NT2/D1 (cell line): Measurements from ENCODE around the gene SLC8A1.

Experiments
- DNase-seq: peaks from one replicate; pipeline ENCODE4 v3.0.0-alpha.2; 2011; ENCODE audit warnings: low read depth, low spot score
- H3K27me3 ChIP-seq: 2 replicates; pipeline ENCODE4 v1.6.0; 2011; ENCODE audit warnings: mild to moderate bottlenecking; ENCODE audit not compliant: insufficient read length, insufficient read depth
- H3K36me3 ChIP-seq: 2 replicates; pipeline ENCODE4 v1.6.1; 2011; ENCODE audit warnings: mild to moderate bottlenecking, low read length, mixed read lengths; ENCODE audit not compliant: insufficient read depth, insufficient read length
- H3K4me1 ChIP-seq: 2 replicates; pipeline ENCODE4 v1.5.1; 2011; ENCODE audit not compliant: insufficient read depth, insufficient read length
- H3K4me3 ChIP-seq: 2 replicates; pipeline ENCODE4 v1.5.1; 2011; ENCODE audit warnings: low read depth; ENCODE audit not compliant: insufficient read length
- H3K9ac ChIP-seq: 2 replicates; pipeline ENCODE4 v1.6.0; 2011; ENCODE audit warnings: low read depth; ENCODE audit not compliant: insufficient read length
- H3K9me3 ChIP-seq: 2 replicates; pipeline ENCODE4 v1.5.1; 2011; ENCODE audit warnings: mild to moderate bottlenecking, low read length; ENCODE audit not compliant: insufficient read depth
- SUZ12 ChIP-seq: IDR thresholded peaks from 2 replicates; pipeline ENCODE4 v1.6.1; 2011; ENCODE audit not compliant: insufficient read length, insufficient read depth; ENCODE audit errors: extremely low read depth
- YY1 ChIP-seq: IDR thresholded peaks from 2 replicates; pipeline ENCODE4 v1.6.1; 2011; ENCODE audit not compliant: insufficient read length, insufficient read depth
- ZNF274 ChIP-seq: IDR thresholded peaks from 2 replicates; pipeline ENCODE4 v1.6.1; 2011; ENCODE audit warnings: mild to moderate bottlenecking, low read depth, low read length

Gene SLC8A1

DNA sequence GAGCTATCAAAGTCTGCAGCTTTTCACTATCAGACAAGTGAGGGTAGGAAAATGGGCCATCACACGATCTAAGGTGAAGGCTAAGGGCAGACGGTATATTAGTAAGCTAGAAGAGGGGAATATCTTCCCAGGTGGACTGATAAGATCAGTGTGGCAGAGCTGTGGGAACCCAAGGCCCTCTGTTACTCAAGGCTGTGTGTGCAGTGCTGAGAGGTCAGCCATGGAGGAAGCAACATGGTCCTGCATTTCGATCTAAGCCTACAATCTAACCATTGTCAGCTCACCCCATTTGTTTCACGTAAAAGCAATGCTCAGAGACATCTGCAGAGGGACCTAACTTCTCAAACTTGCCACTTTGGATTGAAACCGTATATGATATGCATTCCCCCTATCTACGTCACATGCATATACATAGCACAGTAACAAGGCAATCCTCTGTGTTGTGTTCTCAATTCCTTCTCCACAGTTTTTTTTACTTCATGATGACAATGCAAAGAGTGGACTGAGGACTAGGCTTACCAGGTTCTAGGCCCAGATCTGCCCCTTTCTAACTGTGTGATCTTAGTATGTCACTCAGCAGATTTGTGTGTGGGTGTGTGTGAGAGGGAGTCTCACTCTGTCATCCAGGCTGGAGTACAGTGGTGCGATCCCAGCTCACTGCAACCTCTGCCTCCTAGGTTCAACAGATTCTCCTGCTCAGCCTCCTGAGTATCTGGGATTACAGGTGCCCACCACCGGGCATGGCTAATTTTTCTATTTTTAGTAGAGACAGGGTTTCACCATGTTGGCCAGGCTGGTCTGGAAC, 45.2 kb downstream of the SLC8A1 start:
- H3K27me3 ChIP-seq, result no peaks in the 10 kb centered on the region
- H3K9ac ChIP-seq, result no peak overlapping the region
- no peak overlapping the region for H3K4me3 ChIP-seq
- no peak for TF ChIP-seq ZNF274
- TF ChIP-seq SUZ12, result no peak
- no peak for TF ChIP-seq YY1
- no peaks in the 10 kb centered on the region for H3K36me3 ChIP-seq
- H3K9me3 ChIP-seq, result no peaks in the 10 kb centered on the region
- H3K4me1 ChIP-seq, result no peaks in the 10 kb centered on the region
- no peak for DNase-seq

DNA sequence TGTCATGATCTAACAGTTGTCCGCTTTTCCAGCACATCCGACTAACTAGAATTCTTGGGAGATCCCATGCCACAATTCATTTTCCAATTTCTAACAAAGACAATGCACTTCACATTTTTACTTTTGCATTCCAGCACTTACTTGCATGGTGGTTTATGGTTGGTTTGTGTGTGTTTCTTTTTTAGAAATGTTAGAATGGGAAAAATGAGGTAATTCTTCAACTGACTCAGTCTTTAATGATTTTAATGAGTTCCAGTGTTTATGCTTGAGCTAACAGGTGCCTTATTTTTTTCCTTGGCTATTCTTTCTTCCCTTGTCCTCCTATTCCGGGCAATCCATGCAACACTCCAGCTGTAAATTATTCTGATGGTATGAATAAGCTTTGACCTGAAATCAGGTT, 46.4 kb downstream of the SLC8A1 start:
- no peak overlapping the region for H3K9ac ChIP-seq
- H3K4me1 ChIP-seq, result no peaks in the 10 kb centered on the region
- H3K9me3 ChIP-seq, result no peaks in the 10 kb centered on the region
- H3K27me3 ChIP-seq, result no peaks in the 10 kb centered on the region
- no peaks in the 10 kb centered on the region for H3K36me3 ChIP-seq
- TF ChIP-seq SUZ12 (no peak), YY1 (no peak)
- no peak for DNase-seq
- no peak overlapping the region for H3K4me3 ChIP-seq

DNA sequence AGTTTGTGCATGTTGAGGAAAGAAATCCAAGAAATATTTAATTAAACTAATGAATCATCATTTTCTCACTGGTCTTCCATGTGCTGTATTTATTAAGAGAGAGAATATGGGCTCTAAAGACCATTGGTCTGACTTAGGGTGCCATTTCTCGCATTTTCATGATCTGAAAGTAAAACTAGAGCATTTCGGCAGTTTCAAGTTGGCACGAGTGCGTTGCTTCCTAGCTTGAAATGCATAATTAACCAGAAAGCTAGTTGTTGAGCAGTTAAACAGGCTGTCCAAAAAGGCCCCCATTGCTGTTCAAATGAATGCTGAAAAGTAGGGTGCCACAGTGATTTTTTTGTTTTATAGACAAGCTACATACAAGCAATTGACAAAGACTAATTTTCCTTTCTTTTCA, 47.4 kb downstream of the SLC8A1 start:
- DNase-seq, result no peak
- no peak for TF ChIP-seq YY1
- TF ChIP-seq ZNF274, result no peak
- TF ChIP-seq SUZ12, result no peak
- Histone ChIP-seq H3K9me3 (no peaks in the 10 kb centered on the region), H3K27me3 (no peaks in the 10 kb centered on the region), H3K9ac (no peak overlapping the region), H3K4me3 (no peak overlapping the region), H3K36me3 (no peaks in the 10 kb centered on the region), H3K4me1 (no peaks in the 10 kb centered on the region)

DNA sequence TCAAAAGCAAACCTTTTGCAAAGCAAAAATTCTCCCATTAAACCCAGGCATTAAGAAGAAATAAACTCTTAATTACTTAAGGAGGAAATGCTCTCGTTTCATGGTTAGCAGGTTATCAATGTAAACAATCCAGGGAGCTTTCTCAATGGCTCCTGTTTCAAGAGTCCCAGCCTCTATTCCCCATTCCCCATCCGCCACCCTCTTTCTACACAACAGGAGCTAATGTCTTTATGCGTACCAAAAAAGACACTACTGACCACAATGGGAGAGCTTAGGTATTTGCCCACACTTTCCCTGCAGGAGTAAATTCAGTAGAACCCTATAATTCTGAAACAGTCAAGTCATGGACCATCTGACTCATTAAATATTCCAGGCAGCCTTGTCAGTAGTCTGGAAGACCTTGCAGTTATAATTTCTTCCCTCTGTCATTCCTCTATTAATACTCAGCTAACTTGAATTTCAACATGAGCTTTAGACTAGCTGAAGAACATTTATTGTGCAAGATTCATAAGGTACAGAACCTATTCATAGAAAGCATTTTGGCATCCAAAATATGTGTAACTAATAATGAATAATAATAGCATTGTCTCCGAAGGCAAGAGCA, 48.6 kb downstream of the SLC8A1 start:
- TF ChIP-seq ZNF274, result no peak
- TF ChIP-seq SUZ12, result no peak
- no peak for TF ChIP-seq YY1
- Histone ChIP-seq H3K9ac (no peak overlapping the region), H3K4me3 (no peak overlapping the region), H3K27me3 (no peaks in the 10 kb centered on the region), H3K9me3 (no peaks in the 10 kb centered on the region), H3K4me1 (no peaks in the 10 kb centered on the region), H3K36me3 (no peaks in the 10 kb centered on the region)
- no peak for DNase-seq

DNA sequence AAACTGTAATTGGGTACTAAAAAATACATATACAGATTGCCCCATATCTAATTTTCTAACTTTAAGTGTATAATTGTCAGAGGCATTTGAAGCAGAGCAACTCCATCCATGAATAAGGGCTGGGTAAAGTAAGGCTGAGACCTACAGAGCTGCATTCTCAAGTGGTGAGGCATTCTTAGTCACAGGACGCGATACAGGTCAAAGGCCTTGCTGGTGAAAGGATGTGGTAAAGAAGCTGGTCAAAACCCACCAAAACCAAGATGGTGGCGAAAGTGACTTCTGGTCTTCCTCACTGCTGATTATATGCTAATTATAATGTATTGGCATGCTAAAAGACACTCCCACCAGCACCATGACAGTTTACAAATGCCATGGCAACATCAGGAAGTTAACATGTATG, 50.0 kb downstream of the SLC8A1 start:
- no peak for DNase-seq
- Histone ChIP-seq H3K4me1 (no peaks in the 10 kb centered on the region), H3K27me3 (no peaks in the 10 kb centered on the region), H3K9me3 (no peaks in the 10 kb centered on the region), H3K9ac (no peak overlapping the region), H3K4me3 (no peak overlapping the region), H3K36me3 (no peaks in the 10 kb centered on the region)
- TF ChIP-seq ZNF274, result no peak
- TF ChIP-seq SUZ12, result no peak
- TF ChIP-seq YY1, result no peak

DNA sequence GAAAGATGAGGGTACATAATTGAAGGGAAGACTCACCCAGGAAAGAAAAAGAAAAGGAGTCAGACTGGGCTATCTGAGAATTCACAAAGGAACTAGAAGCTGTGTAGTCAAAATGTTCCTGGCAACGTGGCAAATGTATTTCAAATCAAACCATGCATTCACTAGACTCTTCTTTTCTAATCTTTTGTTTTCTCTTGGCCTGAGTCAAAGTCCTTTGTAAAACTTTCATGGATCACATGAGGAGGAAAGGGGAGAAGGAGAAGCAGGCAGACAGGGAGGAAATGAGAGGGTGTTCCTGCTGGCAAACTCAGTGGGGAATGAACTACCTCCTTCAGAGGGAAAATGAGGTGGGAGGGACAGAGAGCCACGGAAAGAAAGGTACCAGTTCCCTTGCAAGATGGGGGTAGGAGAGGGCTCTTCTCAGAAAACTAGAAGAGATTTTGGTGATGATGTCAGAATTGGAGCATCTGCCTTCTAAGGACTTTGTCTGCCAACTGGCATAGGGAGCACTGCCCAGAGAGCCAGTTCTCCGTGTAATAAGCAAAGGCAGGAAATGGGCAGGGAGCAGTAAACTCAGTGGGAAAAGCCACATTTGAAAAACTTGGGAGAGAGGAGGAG, 51.4 kb downstream of the SLC8A1 start:
- Histone ChIP-seq H3K9ac (no peak overlapping the region), H3K36me3 (no peaks in the 10 kb centered on the region), H3K4me1 (no peaks in the 10 kb centered on the region), H3K27me3 (no peaks in the 10 kb centered on the region), H3K9me3 (no peaks in the 10 kb centered on the region), H3K4me3 (no peak overlapping the region)
- no peak for TF ChIP-seq YY1
- no peak for TF ChIP-seq ZNF274
- no peak for TF ChIP-seq SUZ12
- DNase-seq, result no peak

DNA sequence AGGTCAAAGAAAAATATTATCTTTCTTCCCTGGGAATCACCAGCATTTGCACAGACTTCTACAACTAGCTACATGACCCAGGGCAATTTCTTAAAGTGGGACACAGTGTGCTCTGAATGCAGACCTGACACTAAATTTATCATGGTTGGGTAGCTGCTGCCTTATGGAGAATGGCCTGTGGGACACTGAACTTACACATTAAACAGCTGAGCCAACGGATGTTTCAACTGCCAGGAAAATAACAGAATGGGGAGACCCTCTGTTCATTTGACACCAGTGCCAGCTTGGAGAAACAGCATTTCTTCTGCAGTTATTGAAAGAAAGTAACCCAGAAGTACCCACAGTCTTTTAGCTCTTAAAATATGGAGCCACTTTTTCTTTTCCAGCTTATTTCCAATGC, 54.1 kb downstream of the SLC8A1 start:
- H3K27me3 ChIP-seq, result no peaks in the 10 kb centered on the region
- no peaks in the 10 kb centered on the region for H3K36me3 ChIP-seq
- H3K4me3 ChIP-seq, result no peak overlapping the region
- H3K9me3 ChIP-seq, result no peaks in the 10 kb centered on the region
- no peak for DNase-seq
- TF ChIP-seq SUZ12, result no peak
- TF ChIP-seq YY1, result no peak
- no peak for TF ChIP-seq ZNF274
- no peak overlapping the region for H3K9ac ChIP-seq
- no peaks in the 10 kb centered on the region for H3K4me1 ChIP-seq
